Natural killer cell (primary cell): ENCODE results near the gene LTA. TPM values are rescaled to one million over a fixed set of nuclear protein-coding genes. Genes with fewer than 3 reads are reported as not detected.

Source experiments
- ATAC-seq, 3 donors: fragments of 150-1000 bp in 2 of 3; fragments of 200-7000 bp in 1 of 3; cut with Tn5 transposase; 1 replicate in 1 of 3; 2 replicates in 2 of 3; pipeline ENCODE4 v1.10.0; 2021; ENCODE audit warnings: mild to moderate bottlenecking in 2 of 3, moderate library complexity in 2 of 3
- DNase-seq, 2 donors: peaks; one replicate each; pipeline versions ENCODE4 v3.0.0 to v3.0.0-alpha.2; 2013 to 2021; ENCODE audit warnings: mixed read lengths in 1 of 2
- H3K27ac ChIP-seq: one replicate; pipeline ENCODE4 v1.5.1; 2013; ENCODE audit warnings: mild to moderate bottlenecking, low read length
- H3K27me3 ChIP-seq: one replicate; pipeline ENCODE4 v1.6.1; 2013; ENCODE audit warnings: low read length; ENCODE audit not compliant: control insufficient read depth, insufficient read depth
- H3K36me3 ChIP-seq: one replicate; pipeline ENCODE4 v1.6.1; 2013; ENCODE audit warnings: low read length; ENCODE audit not compliant: control insufficient read depth, insufficient read depth
- H3K4me1 ChIP-seq: one replicate; pipeline ENCODE4 v1.6.1; 2013; ENCODE audit warnings: low read length; ENCODE audit not compliant: control insufficient read depth, insufficient read depth
- H3K4me3 ChIP-seq: one replicate; pipeline ENCODE4 v1.5.1; 2013; ENCODE audit warnings: low read length
- H3K9me3 ChIP-seq: one replicate; pipeline ENCODE4 v1.6.1; 2013; ENCODE audit warnings: low read length; ENCODE audit not compliant: control insufficient read depth, insufficient read depth
- H3K27ac Mint-ChIP-seq, 2 donors: one replicate each; pipeline ENCODE4 v1.8.0; 2022; ENCODE audit warnings: mild to moderate bottlenecking in 2 of 2, mixed read lengths in 2 of 2, moderate library complexity in 1 of 2
- H3K27me3 Mint-ChIP-seq, 2 donors: one replicate each; pipeline ENCODE4 v1.8.0; 2022; ENCODE audit warnings: low read depth in 2 of 2, mixed read lengths in 2 of 2
- H3K36me3 Mint-ChIP-seq: one replicate; pipeline ENCODE4 v1.8.0; 2022; ENCODE audit warnings: mixed read lengths
- H3K4me1 Mint-ChIP-seq, 2 donors: one replicate each; pipeline ENCODE4 v1.8.0; 2022; ENCODE audit warnings: mixed read lengths in 2 of 2
- H3K4me3 Mint-ChIP-seq: one replicate; pipeline ENCODE4 v1.8.0; 2022; ENCODE audit warnings: mild to moderate bottlenecking, moderate library complexity, mixed read lengths
- H3K9me3 Mint-ChIP-seq, 2 donors: one replicate each; pipeline ENCODE4 v1.8.0; 2022; ENCODE audit warnings: mixed read lengths in 2 of 2
- CTCF ChIP-seq: fragments of 200-600 bp; IDR thresholded peaks from one replicate; pipeline ENCODE4 v1.8.0; 2022; ENCODE audit warnings: antibody characterized with exemption
- WGBS: methylation state at CpG from one replicate; pipeline ENCODE4 v1.1.7; 2013; ENCODE audit warnings: missing lambda C conversion rate; ENCODE audit not compliant: insufficient coverage; 5-methylcytosine and 5-hydroxymethylcytosine counted together
- intact Hi-C: fragments of 100-400 bp; cut with micrococcal nuclease; formaldehyde crosslinking; loops from one replicate; pipeline ENCODE4 v1.14.2; 2022
- total RNA-seq, 4 donors: library from RNA; stranded (reverse); fragments of 120-200 nt in 1 of 4; gene quantifications; one replicate each; pipeline versions ENCODE4 v1.2.3 to v1.2.4, GENCODE V29; 2013 to 2022

Gene LTA
- 10 to 100 TPM in 1 of 3 donors, 1 to 10 TPM in 2; 7.6 to 13.1 (median 8.7) TPM for total RNA-seq
- total RNA-seq (2013) = 4.5 TPM

DNA sequence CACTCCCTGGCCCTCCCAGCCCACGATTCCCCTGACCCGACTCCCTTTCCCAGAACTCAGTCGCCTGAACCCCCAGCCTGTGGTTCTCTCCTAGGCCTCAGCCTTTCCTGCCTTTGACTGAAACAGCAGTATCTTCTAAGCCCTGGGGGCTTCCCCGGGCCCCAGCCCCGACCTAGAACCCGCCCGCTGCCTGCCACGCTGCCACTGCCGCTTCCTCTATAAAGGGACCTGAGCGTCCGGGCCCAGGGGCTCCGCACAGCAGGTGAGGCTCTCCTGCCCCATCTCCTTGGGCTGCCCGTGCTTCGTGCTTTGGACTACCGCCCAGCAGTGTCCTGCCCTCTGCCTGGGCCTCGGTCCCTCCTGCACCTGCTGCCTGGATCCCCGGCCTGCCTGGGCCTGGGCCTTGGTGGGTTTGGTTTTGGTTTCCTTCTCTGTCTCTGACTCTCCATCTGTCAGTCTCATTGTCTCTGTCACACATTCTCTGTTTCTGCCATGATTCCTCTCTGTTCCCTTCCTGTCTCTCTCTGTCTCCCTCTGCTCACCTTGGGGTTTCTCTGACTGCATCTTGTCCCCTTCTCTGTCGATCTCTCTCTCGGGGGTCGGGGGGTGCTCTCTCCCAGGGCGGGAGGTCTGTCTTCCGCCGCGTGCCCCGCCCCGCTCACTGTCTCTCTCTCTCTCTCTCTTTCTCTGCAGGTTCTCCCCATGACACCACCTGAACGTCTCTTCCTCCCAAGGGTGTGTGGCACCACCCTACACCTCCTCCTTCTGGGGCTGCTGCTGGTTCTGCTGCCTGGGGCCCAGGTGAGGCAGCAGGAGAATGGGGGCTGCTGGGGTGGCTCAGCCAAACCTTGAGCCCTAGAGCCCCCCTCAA, at the start of gene LTA:
LTA (plus strand) TSS at position 249 of the 871 bp plus-strand sequence; CDS start at position 703, 454 bp downstream.
- peak within 1 kb of the TSS; percentile 41 for H3K4me3 ChIP-seq
- H3K27me3 ChIP-seq = no peaks in the 10 kb centered on the region
- WGBS = 18% methylated on average over 27 of the region's 27 CpGs
- H3K4me1 ChIP-seq = peaks cover 90% of the 10 kb centered on the region
- Mint-ChIP-seq H3K4me3 (peak within 1 kb of the TSS; percentile 78), H3K9me3 (no peaks in the 10 kb centered on the region), H3K36me3 (no peaks in the 10 kb centered on the region), H3K27me3 (no peaks in the 10 kb centered on the region), H3K4me1 (peaks cover 71 to 86% of the 10 kb centered on the region in 2 donors), H3K27ac (peak within 1 kb of the TSS; percentile 95 to 99)
- peak within 1 kb of the TSS; percentile 94 for H3K27ac ChIP-seq
- intact Hi-C loops = loop anchor here (2.0 kb wide), 1 partner anchor 13 kb away; no protein-coding TSS in a partner anchor
- H3K9me3 ChIP-seq = no peaks in the 10 kb centered on the region
- no peak for TF ChIP-seq CTCF
- peaks cover 4% of the 10 kb centered on the region for H3K36me3 ChIP-seq
- ATAC-seq = peak; percentile 45 to 70 (median 51)
- DNase-seq = peak in 1 of 2 donors; percentile 87

GRCh38 chr6:31525553-31525931, 46.5 kb upstream of the LTA start:
- 84% methylated on average over 7 of the region's 8 CpGs for WGBS
- H3K4me1 Mint-ChIP-seq = peaks cover 1 to 6% of the 10 kb centered on the region in 2 donors
- Histone ChIP-seq H3K4me3 (no peak overlapping the region), H3K9me3 (no peaks in the 10 kb centered on the region), H3K27ac (no peak overlapping the region), H3K36me3 (peaks cover 11% of the 10 kb centered on the region), H3K4me1 (no peaks in the 10 kb centered on the region), H3K27me3 (no peaks in the 10 kb centered on the region)
- no peaks in the 10 kb centered on the region for H3K27me3 Mint-ChIP-seq
- H3K27ac Mint-ChIP-seq = no peak overlapping the region
- intact Hi-C loops = no loop called here
- TF ChIP-seq CTCF = no peak
- peaks cover 3% of the 10 kb centered on the region for H3K36me3 Mint-ChIP-seq
- no peak for ATAC-seq
- no peak overlapping the region for H3K4me3 Mint-ChIP-seq
- no peaks in the 10 kb centered on the region for H3K9me3 Mint-ChIP-seq
- DNase-seq = no peak

DNA sequence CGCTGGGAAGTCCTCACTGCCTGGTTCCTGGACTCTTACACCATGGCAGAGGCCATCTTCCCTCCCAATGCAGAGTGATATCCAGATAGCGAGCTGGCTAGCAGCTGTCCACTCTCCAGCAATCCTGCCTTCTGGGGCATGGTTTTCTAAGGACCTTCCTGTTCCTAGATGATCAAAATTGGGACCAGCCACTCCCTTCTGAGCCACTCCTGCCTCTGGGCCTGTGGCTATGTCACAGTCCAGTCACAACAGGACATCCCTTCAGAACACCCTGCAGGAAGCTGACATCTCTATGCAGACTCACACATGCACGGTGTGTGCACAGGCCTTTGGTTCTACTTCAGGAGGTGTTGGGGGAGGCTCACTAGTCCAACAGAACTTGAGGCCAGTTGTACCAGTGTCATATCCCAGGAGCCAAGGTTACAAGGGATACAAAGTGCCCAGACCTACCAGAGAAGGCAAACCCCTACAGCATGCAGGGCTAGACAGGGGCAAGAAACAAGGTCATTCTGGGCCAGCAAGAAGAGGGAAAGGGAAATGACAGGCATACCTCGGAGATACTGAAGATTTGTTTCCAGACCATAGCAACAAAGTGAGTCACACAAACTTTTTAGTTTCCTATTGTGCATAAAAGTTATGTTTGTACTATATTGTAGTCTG, 46.0 kb upstream of the LTA start:
- no peaks in the 10 kb centered on the region for H3K9me3 ChIP-seq
- ATAC-seq (no peak), DNase-seq (no peak)
- Mint-ChIP-seq H3K27me3 (no peaks in the 10 kb centered on the region), H3K36me3 (peaks cover 8% of the 10 kb centered on the region), H3K4me3 (no peak overlapping the region), H3K27ac (no peak overlapping the region), H3K4me1 (peaks cover 4 to 10% of the 10 kb centered on the region in 2 donors), H3K9me3 (no peaks in the 10 kb centered on the region)
- WGBS = 87% methylated on average over 4 of the region's 4 CpGs
- no peaks in the 10 kb centered on the region for H3K4me1 ChIP-seq
- H3K27me3 ChIP-seq = no peaks in the 10 kb centered on the region
- intact Hi-C loops = no loop called here
- TF ChIP-seq CTCF = no peak
- H3K4me3 ChIP-seq = no peak overlapping the region
- H3K36me3 ChIP-seq = peaks cover 16% of the 10 kb centered on the region
- no peak overlapping the region for H3K27ac ChIP-seq
